Lung microvascular endothelial cell (primary cell): Measurements from ENCODE around the gene NCL. TPM values are rescaled to one million over a fixed set of nuclear protein-coding genes. Genes with fewer than 3 reads are reported as not detected.
"Not testable (repeated sequence)": the region's sequence is repeated elsewhere in the genome, so short reads cannot be mapped to it uniquely, and the experiment has no call there.

Experiments
- DNase-seq, 2 donors: peaks; one replicate each; pipeline versions ENCODE4 v3.0.0 to v3.0.0-alpha.2; 2010; ENCODE audit warnings: low read depth in 2 of 2
- total RNA-seq: library from RNA; depleted of rRNA; stranded (reverse); fragments of >200 nt; gene quantifications from 2 replicates; pipeline ENCODE4 v1.2.1, GENCODE V29; 2014

Gene NCL
- total RNA-seq, 1 donor from 2014 or later: 65.1 TPM

DNA sequence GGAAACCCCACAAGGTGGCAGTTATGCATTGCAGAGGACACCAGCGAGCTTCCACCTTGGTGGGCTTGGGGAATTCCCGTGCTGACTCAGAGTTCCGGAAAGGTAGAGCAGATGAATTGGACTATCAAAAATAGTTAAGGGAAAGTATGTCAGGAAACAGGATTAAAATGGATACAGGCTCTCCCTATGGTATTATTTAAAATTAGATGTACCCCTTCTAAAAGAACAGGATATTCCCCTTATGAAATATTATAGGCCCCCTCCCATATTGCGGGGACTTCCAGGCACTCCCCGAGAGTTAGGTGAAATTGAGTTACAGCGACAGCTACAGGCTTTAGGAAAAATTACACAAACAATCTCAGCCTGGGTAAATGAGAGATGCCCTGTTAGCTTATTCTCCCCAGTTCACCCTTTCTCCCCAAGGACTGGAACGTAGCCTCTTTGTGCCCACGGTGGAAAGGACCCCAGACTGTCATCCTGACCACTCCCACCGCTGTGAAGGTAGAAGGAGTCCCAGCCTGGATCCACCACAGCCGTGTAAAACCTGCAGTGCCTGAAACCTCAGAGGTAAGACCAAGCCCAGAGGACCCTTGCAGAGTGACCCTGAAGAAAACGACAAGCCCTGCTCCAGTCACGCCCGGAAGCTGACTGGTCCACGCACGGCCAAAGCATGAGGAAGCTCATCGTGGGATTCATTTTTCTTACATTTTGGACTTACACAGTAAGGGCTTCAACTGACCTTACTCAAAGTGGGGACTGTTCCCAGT is 58.5 kb downstream of the NCL start:
- DNase-seq: peak; percentile 23 to 36

DNA sequence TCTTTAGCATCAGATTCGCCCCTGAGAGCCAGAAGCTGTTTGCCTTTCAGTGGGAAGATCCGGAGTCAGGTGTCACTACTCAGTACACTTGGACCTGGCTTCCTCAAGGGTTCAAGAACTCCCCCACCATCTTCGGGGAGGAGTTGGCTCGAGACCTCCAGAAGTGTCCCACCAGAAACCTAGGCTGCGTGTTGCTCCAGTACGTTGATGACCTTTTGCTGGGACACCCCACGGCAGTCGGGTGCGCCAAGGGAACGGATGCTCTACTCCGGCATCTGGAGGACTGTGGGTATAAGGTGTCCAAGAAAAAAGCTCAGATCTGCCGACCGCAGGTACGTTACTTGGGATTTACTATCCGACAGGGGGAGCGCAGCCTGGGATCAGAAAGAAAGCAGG is 60.1 kb downstream of the NCL start:
- not testable (repeated sequence) for DNase-seq

Other genes starting within 250 kb of the NCL start
- gene B3GNT7, start 68.8 kb downstream of the NCL start, total RNA-seq: 4.4 and 20.4 TPM in 2 replicates
- not detected in 2 replicates for gene NMUR1, start 66.0 kb upstream of the NCL start, total RNA-seq
- gene TEX44, start 128.4 kb upstream of the NCL start, total RNA-seq: not detected in 2 replicates
- gene PTMA, start 244.0 kb upstream of the NCL start, total RNA-seq: 822 and 928 TPM in 2 replicates